ENCODE measurements around the gene DEPDC1B. TPM values are rescaled to one million over a fixed set of nuclear protein-coding genes. Genes with fewer than 3 reads are reported as not detected.

Gene DEPDC1B
- total and polyA plus RNA-seq, 2 experiments from 2014 or later, result 9.0 to 27.5 TPM

DNA sequence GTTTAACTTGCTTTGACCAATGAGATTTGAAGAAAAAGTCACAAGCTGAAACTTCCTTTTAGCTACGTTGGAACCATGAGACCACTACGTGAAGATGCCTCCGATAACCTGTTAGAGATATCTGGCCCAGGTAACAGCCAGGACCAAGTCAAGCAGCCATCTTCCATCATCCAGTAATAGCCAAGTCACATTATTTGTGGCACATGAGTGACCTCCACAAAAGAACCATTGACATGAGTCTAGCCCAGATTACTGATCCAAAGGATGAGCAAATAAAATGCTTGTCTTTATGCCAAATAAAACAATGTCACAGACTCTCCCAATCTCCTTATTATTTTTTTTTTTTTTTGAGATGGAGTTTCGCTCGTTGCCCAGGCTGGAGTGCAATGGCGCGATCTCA, 1.6 kb downstream of the DEPDC1B start:
- Histone ChIP-seq H3K4me2 (peak overlapping the region; percentile 79), H4K20me1 (ENCODE audit: insufficient read depth, poor library complexity, severe bottlenecking) (no peaks in the 10 kb centered on the region), H3K27ac (peak overlapping the region; percentile 86), H3K79me2 (peaks cover 55% of the 10 kb centered on the region), H3K4me3 (no peak overlapping the region), H2AFZ (no peak overlapping the region), H3K27me3 (no peaks in the 10 kb centered on the region), H3K36me3 (replicated peaks; ENCODE audit: insufficient read depth, low read depth) (no peaks in the 10 kb centered on the region), H3K4me1 (ENCODE audit: insufficient read depth) (peaks cover 4% of the 10 kb centered on the region), H3K9me2 (replicated peaks; ENCODE audit: insufficient read depth) (no peaks in the 10 kb centered on the region), H3K9me3 (ENCODE audit: low read depth) (no peaks in the 10 kb centered on the region)
- 96% methylated on average over 7 of the region's 7 CpGs for WGBS (ENCODE audit: low lambda C conversion rate, missing lambda C conversion rate)
- TF ChIP-seq EZH2 (IDR thresholded peaks at IDR 0.05; ENCODE audit: borderline replicate concordance) (no peak), EZH2phosphoT487 (IDR thresholded peaks at IDR 0.05; ENCODE audit: low read depth, severe bottlenecking, unreplicated experiment) (no peak)
- TF ChIP-seq, protein P1, sequence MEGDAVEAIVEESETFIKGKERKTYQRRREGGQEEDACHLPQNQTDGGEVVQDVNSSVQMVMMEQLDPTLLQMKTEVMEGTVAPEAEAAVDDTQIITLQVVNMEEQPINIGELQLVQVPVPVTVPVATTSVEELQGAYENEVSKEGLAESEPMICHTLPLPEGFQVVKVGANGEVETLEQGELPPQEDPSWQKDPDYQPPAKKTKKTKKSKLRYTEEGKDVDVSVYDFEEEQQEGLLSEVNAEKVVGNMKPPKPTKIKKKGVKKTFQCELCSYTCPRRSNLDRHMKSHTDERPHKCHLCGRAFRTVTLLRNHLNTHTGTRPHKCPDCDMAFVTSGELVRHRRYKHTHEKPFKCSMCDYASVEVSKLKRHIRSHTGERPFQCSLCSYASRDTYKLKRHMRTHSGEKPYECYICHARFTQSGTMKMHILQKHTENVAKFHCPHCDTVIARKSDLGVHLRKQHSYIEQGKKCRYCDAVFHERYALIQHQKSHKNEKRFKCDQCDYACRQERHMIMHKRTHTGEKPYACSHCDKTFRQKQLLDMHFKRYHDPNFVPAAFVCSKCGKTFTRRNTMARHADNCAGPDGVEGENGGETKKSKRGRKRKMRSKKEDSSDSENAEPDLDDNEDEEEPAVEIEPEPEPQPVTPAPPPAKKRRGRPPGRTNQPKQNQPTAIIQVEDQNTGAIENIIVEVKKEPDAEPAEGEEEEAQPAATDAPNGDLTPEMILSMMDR (IDR thresholded peaks at IDR 0.05; ENCODE audit: poor library complexity), result no peak
- DNase-seq (ENCODE audit: low spot score), result no peak

DNA sequence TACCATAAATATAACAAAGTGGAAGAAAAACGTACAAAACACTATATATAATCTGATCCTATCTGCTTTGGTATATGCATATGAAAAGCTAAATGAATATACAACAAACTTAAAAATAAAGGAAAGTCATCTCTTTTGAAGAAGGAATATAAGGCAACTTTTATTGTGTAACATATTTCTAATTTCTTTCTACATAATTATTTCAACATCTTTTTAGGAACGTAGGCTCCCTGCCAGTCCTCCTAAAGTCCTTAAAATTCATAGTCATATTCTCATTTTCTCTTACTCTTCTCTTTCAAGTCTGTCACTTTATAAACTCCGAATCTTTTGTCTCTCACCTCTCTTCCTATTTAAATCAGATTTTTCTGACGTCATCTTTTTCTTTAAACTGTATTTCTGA, 9.6 kb downstream of the DEPDC1B start:
- H4K20me1 ChIP-seq (ENCODE audit: insufficient read depth, poor library complexity, severe bottlenecking), result no peaks in the 10 kb centered on the region
- H2AFZ ChIP-seq, result no peak overlapping the region
- H3K4me1 ChIP-seq (ENCODE audit: insufficient read depth), result no peaks in the 10 kb centered on the region
- H3K9me2 ChIP-seq (replicated peaks; ENCODE audit: insufficient read depth), result no peaks in the 10 kb centered on the region
- H3K9me3 ChIP-seq (ENCODE audit: low read depth), result no peaks in the 10 kb centered on the region
- DNase-seq (ENCODE audit: low spot score), result no peak
- no peak overlapping the region for H3K27ac ChIP-seq
- peaks cover 68% of the 10 kb centered on the region for H3K79me2 ChIP-seq
- no peak overlapping the region for H3K4me3 ChIP-seq
- TF ChIP-seq, protein P1 (IDR thresholded peaks at IDR 0.05; ENCODE audit: poor library complexity), result no peak
- TF ChIP-seq EZH2 (IDR thresholded peaks at IDR 0.05; ENCODE audit: borderline replicate concordance), result no peak
- TF ChIP-seq EZH2phosphoT487 (IDR thresholded peaks at IDR 0.05; ENCODE audit: low read depth, severe bottlenecking, unreplicated experiment), result no peak
- no peak overlapping the region for H3K4me2 ChIP-seq
- 90% methylated on average over 4 of the region's 4 CpGs for WGBS (ENCODE audit: low lambda C conversion rate, missing lambda C conversion rate)
- H3K36me3 ChIP-seq (replicated peaks; ENCODE audit: insufficient read depth, low read depth), result no peaks in the 10 kb centered on the region
- H3K27me3 ChIP-seq, result no peaks in the 10 kb centered on the region

DNA sequence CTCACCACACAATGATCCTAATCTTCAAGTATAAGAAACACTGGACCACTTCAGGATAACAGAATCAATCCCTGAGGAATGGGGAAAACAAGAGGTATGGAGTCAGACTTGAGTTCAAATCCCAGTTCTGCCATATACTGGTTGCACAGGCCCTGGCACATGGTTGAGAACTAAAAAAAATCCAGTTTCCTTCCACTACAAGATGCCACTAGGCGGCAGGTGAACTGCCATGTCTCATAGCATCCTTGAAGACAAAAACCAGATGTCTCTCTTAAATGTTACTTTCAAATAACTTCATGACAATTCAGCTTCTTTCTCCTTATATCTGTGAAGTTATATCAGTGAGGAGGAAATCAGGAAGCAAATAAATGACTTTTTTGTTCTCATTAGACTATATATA, 11.0 kb downstream of the DEPDC1B start:
- H3K27ac ChIP-seq, result peak overlapping the region; percentile 28
- H4K20me1 ChIP-seq (ENCODE audit: insufficient read depth, poor library complexity, severe bottlenecking), result no peaks in the 10 kb centered on the region
- no peaks in the 10 kb centered on the region for H3K4me1 ChIP-seq (ENCODE audit: insufficient read depth)
- DNase-seq (ENCODE audit: low spot score), result no peak
- H3K4me2 ChIP-seq, result no peak overlapping the region
- H2AFZ ChIP-seq, result no peak overlapping the region
- 79% methylated on average over 1 of the region's 1 CpG for WGBS (ENCODE audit: low lambda C conversion rate, missing lambda C conversion rate)
- no peak overlapping the region for H3K4me3 ChIP-seq
- TF ChIP-seq EZH2phosphoT487 (IDR thresholded peaks at IDR 0.05; ENCODE audit: low read depth, severe bottlenecking, unreplicated experiment), result no peak
- TF ChIP-seq EZH2 (IDR thresholded peaks at IDR 0.05; ENCODE audit: borderline replicate concordance), result no peak
- TF ChIP-seq, protein P1 (IDR thresholded peaks at IDR 0.05; ENCODE audit: poor library complexity), result no peak
- no peaks in the 10 kb centered on the region for H3K27me3 ChIP-seq
- peaks cover 57% of the 10 kb centered on the region for H3K79me2 ChIP-seq
- H3K9me2 ChIP-seq (replicated peaks; ENCODE audit: insufficient read depth), result no peaks in the 10 kb centered on the region
- no peaks in the 10 kb centered on the region for H3K36me3 ChIP-seq (replicated peaks; ENCODE audit: insufficient read depth, low read depth)
- no peaks in the 10 kb centered on the region for H3K9me3 ChIP-seq (ENCODE audit: low read depth)

Data from hepatocyte (in vitro differentiated cells).